Activated CD4-positive, alpha-beta T cell treated with anti-CD3 and anti-CD28 coated beads, Interleukin-2, amount 10 ng/mL, durations not matched to agents 7 days and 5 days (primary cell): ENCODE data around the gene TNFRSF18. TPM values are rescaled to one million over a fixed set of nuclear protein-coding genes. Genes with fewer than 3 reads are reported as not detected.
A peak's percentile ranks its signal among the peaks of the same experiment; 100 is the strongest.

Experiments used
- CTCF ChIA-PET: fragments of 350-600 bp; sonication (Branson Sonifier 250); formaldehyde crosslinking; loops from one replicate; lab custom pipeline; 2021; ENCODE audit warnings: antibody characterized with exemption; lab: Charles Lee
- POLR2A ChIA-PET: fragments of 350-600 bp; sonication (Branson Sonifier 250); formaldehyde crosslinking; loops from one replicate; lab custom pipeline; 2021; ENCODE audit warnings: antibody characterized with exemption; lab: Charles Lee
- DNase-seq: peaks from one replicate; pipeline ENCODE4 v3.0.0-alpha.2; 2020
- H3K27ac Mint-ChIP-seq: one replicate; pipeline ENCODE4 v1.8.0; 2021; ENCODE audit warnings: mild to moderate bottlenecking, moderate library complexity, mixed read lengths
- H3K27me3 Mint-ChIP-seq: one replicate; pipeline ENCODE4 v1.8.0; 2021; ENCODE audit warnings: mixed read lengths
- H3K36me3 Mint-ChIP-seq: one replicate; pipeline ENCODE4 v1.8.0; 2021; ENCODE audit warnings: low read depth, mixed read lengths
- H3K4me1 Mint-ChIP-seq: one replicate; pipeline ENCODE4 v1.8.0; 2021; ENCODE audit warnings: mixed read lengths
- H3K4me3 Mint-ChIP-seq: one replicate; pipeline ENCODE4 v1.8.0; 2021; ENCODE audit warnings: mild to moderate bottlenecking, moderate library complexity, mixed read lengths
- H3K9me3 Mint-ChIP-seq: one replicate; pipeline ENCODE4 v1.8.0; 2021; ENCODE audit warnings: mixed read lengths
- total RNA-seq, 2 experiments: library from RNA; stranded (reverse); gene quantifications; one replicate each; pipeline ENCODE4 v1.2.3, GENCODE V29; 2021

The TNFRSF18 gene
- total RNA-seq, 2 experiments from 2014 or later = 26.0 to 33.9 TPM

DNA sequence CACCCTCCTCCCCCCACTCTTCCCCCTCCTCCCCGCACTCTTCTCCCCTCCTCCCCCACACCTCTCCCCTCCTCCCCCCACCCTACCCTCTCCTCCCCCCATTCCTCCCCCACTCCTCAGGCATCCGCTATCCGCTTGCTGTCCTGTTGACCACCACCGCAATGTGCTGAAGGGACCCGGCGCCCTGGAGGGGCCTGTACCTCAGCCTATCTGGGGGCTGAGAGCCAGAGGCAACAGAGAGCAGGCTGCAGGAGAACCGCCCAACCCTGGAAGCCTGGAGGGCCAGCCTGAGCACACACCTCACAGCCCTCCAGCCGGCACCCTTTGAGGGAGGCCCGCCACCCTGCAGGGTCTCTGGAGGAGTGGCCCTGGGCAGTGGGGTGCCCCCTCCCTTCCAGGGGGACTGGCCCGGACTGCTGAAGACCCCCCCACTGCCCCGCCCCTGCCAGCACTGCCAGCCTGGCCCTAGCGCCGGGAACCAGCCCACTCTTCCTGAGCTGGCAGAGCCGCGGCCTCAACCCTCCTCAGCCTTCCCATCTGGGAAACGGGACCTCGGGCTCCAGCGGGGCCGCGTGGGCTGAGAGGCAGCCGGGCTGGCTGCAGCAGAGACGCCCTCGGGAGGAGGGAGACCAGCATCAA, 38.9 kb upstream of the TNFRSF18 start:
- peaks cover 5% of the 10 kb centered on the region for H3K27me3 Mint-ChIP-seq
- no peak for DNase-seq
- H3K9me3 Mint-ChIP-seq = no peaks in the 10 kb centered on the region
- H3K4me1 Mint-ChIP-seq = peaks cover 1% of the 10 kb centered on the region
- no peaks in the 10 kb centered on the region for H3K36me3 Mint-ChIP-seq
- ChIA-PET CTCF (no interaction called here), POLR2A (no interaction called here)
- no peak overlapping the region for H3K4me3 Mint-ChIP-seq
- no peak overlapping the region for H3K27ac Mint-ChIP-seq

DNA sequence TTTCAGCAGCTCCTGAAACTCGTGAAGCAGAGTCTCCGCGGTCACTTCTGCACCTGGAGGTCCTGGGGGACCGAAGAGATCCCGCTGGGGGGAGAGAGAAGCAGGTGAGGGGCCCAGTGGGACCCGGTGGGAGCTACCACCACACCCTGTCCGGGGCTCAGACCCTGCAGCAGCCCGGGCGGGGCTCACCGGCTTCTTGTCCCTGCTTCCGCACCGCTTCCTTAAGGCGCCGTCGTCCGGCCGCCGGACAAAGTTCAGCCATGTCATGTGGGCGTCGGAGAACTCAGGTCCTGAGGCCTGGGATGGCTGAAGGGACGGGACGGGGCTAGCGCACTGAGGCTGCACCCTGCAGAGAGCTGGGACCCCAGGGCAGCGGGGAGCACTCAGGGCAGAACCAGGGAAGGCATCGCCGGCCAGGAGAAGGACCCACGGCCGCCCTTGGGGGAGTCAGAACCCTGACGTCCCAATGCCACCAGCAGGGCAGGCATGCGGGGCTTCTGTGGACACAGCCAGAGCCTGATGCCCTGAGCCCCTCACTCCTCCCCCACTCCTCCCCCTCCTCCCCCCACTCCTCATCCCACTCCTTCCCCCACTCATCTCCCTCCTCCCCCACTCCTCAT, 37.9 kb upstream of the TNFRSF18 start:
- Mint-ChIP-seq H3K27me3 (peaks cover 5% of the 10 kb centered on the region), H3K4me3 (no peak overlapping the region), H3K27ac (no peak overlapping the region), H3K4me1 (no peaks in the 10 kb centered on the region), H3K9me3 (no peaks in the 10 kb centered on the region), H3K36me3 (no peaks in the 10 kb centered on the region)
- ChIA-PET CTCF (interaction anchor here (1.6 kb wide), 1 partner anchor 17 kb away, joined by 5 read pairs; no protein-coding TSS in a partner anchor), POLR2A (no interaction called here)
- no peak for DNase-seq

GRCh38 chr1:1243807-1244191, 37.4 kb upstream of the TNFRSF18 start:
- POLR2A ChIA-PET = no interaction called here
- CTCF ChIA-PET = interaction anchor here (0.6 to 1.6 kb wide), 2 partner anchors 17 to 30 kb away, joined by 3 to 5 read pairs; partner anchors contain the start of gene TNFRSF4
- peaks cover 5% of the 10 kb centered on the region for H3K27me3 Mint-ChIP-seq
- H3K4me1 Mint-ChIP-seq = no peaks in the 10 kb centered on the region
- DNase-seq = no peak
- no peaks in the 10 kb centered on the region for H3K36me3 Mint-ChIP-seq
- no peaks in the 10 kb centered on the region for H3K9me3 Mint-ChIP-seq
- H3K27ac Mint-ChIP-seq = no peak overlapping the region
- H3K4me3 Mint-ChIP-seq = no peak overlapping the region

GRCh38 chr1:1243266-1243660, 36.9 kb upstream of the TNFRSF18 start:
- ChIA-PET POLR2A (no interaction called here), CTCF (interaction anchor here (0.6 to 2.2 kb wide), 3 partner anchors 18 to 121 kb away, joined by 3 to 5 read pairs (median 5); partner anchors contain the start of gene TNFRSF4)
- no peak overlapping the region for H3K4me3 Mint-ChIP-seq
- H3K4me1 Mint-ChIP-seq = no peaks in the 10 kb centered on the region
- H3K36me3 Mint-ChIP-seq = no peaks in the 10 kb centered on the region
- DNase-seq = no peak
- no peaks in the 10 kb centered on the region for H3K9me3 Mint-ChIP-seq
- no peak overlapping the region for H3K27ac Mint-ChIP-seq
- H3K27me3 Mint-ChIP-seq = peaks cover 5% of the 10 kb centered on the region

- peaks cover 5% of the 10 kb centered on the region for H3K27me3 Mint-ChIP-seq
- ChIA-PET POLR2A (no interaction called here), CTCF (interaction anchor here (2.0 to 2.2 kb wide), 2 partner anchors 49 to 121 kb away, joined by 5 read pairs; no protein-coding TSS in a partner anchor)
- H3K4me3 Mint-ChIP-seq = no peak overlapping the region
- no peaks in the 10 kb centered on the region for H3K9me3 Mint-ChIP-seq
- H3K4me1 Mint-ChIP-seq = no peaks in the 10 kb centered on the region
- H3K27ac Mint-ChIP-seq = no peak overlapping the region
- no peaks in the 10 kb centered on the region for H3K36me3 Mint-ChIP-seq
- DNase-seq = no peak
These were observed 36.3 kb upstream of the TNFRSF18 start for GRCh38 chr1:1242461-1243265.

- Mint-ChIP-seq H3K36me3 (no peaks in the 10 kb centered on the region), H3K9me3 (no peaks in the 10 kb centered on the region), H3K27me3 (peaks cover 2% of the 10 kb centered on the region), H3K4me1 (no peaks in the 10 kb centered on the region), H3K27ac (no peak overlapping the region), H3K4me3 (no peak overlapping the region)
- no peak for DNase-seq
- ChIA-PET POLR2A (no interaction called here), CTCF (interaction anchor here (0.6 to 2.2 kb wide), 3 partner anchors 36 to 120 kb away, joined by 4 to 5 read pairs (median 5); no protein-coding TSS in a partner anchor)
These were observed 35.3 kb upstream of the TNFRSF18 start for GRCh38 chr1:1241588-1242219.

- Mint-ChIP-seq H3K9me3 (no peaks in the 10 kb centered on the region), H3K36me3 (no peaks in the 10 kb centered on the region), H3K27ac (no peak overlapping the region), H3K27me3 (peaks cover 2% of the 10 kb centered on the region), H3K4me3 (no peak overlapping the region), H3K4me1 (no peaks in the 10 kb centered on the region)
- ChIA-PET CTCF (interaction anchor here (0.6 to 2.2 kb wide), 3 partner anchors 35 to 119 kb away, joined by 4 to 5 read pairs (median 5); no protein-coding TSS in a partner anchor), POLR2A (no interaction called here)
- DNase-seq = no peak
These were observed 34.6 kb upstream of the TNFRSF18 start for GRCh38 chr1:1240822-1241587.

- ChIA-PET POLR2A (no interaction called here), CTCF (interaction anchor here (1.0 kb wide), 2 partner anchors 45 to 118 kb away, joined by 3 to 4 read pairs; no protein-coding TSS in a partner anchor)
- H3K36me3 Mint-ChIP-seq = no peaks in the 10 kb centered on the region
- H3K9me3 Mint-ChIP-seq = no peaks in the 10 kb centered on the region
- no peak for DNase-seq
- H3K4me1 Mint-ChIP-seq = no peaks in the 10 kb centered on the region
- H3K27me3 Mint-ChIP-seq = no peaks in the 10 kb centered on the region
- H3K27ac Mint-ChIP-seq = no peak overlapping the region
- H3K4me3 Mint-ChIP-seq = no peak overlapping the region
These were observed 33.9 kb upstream of the TNFRSF18 start for GRCh38 chr1:1240348-1240732.

DNA sequence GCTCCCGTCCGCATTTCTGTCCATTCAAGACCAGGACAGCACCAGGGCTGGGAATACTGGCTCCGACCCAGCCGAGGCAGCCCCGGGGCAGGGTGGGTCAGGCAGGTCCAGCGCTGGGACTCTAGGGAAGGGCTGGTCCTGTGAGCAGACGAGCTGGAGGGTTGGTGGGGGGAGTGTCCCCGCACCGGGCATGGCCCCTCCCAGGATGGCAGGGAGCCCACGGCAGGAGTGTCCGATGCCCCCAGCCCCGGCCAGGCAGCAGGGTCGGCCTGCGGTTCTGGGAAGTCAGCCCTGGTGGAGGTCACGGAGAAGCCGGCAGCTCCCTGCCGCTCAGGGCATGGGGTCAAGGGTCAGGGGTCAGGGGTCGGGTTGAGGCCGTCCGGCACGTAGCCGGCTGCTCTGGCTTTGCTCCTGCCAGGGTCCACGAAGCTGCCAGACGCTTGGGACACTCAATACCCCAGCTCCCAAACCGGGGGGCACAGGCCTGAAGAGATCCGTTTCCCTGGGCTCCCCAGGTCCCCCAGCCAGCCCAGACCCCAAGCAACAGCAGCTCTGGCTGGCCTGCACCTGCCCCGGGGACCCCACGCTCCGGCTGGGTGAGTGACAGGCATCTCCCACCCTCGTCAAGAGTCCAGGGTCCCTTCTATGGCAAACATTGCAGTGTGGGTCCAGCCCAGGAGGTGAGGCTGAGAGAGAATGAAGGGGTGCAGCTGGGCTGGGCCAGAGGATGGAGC, 33.4 kb upstream of the TNFRSF18 start:
- DNase-seq = no peak
- ChIA-PET POLR2A (no interaction called here), CTCF (interaction anchor here (0.8 to 1.0 kb wide), 3 partner anchors 46 to 300 kb away, joined by 3 to 4 read pairs (median 3); no protein-coding TSS in a partner anchor)
- H3K4me3 Mint-ChIP-seq = no peak overlapping the region
- no peak overlapping the region for H3K27ac Mint-ChIP-seq
- no peaks in the 10 kb centered on the region for H3K36me3 Mint-ChIP-seq
- no peaks in the 10 kb centered on the region for H3K9me3 Mint-ChIP-seq
- no peaks in the 10 kb centered on the region for H3K27me3 Mint-ChIP-seq
- no peaks in the 10 kb centered on the region for H3K4me1 Mint-ChIP-seq

DNA sequence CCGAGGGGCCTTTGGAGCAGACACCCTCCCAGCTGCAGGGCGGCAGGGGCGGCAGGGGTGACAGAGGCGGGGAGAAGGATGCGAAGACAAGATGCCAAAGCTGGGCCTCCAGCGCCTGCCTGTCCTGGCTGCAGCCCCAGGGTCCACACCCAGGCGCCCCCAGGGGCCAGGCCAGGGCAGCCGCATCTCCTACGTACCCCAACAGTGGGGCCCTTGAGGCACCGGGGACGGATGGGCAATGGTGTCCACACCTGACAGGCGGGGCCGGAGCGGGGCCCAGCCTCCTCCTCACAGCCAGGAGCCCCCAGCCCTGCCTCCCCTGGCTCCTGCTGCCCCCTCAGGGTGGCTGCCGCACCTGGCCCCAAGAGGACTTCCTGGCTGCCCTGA, 32.8 kb upstream of the TNFRSF18 start:
- DNase-seq = no peak
- Mint-ChIP-seq H3K36me3 (peaks cover 2% of the 10 kb centered on the region), H3K4me1 (peaks cover 5% of the 10 kb centered on the region), H3K4me3 (no peak overlapping the region), H3K27me3 (no peaks in the 10 kb centered on the region), H3K27ac (no peak overlapping the region), H3K9me3 (no peaks in the 10 kb centered on the region)
- POLR2A ChIA-PET = no interaction called here
- CTCF ChIA-PET = interaction anchor here (0.8 to 1.0 kb wide), 3 partner anchors 46 to 299 kb away, joined by 3 to 4 read pairs (median 3); no protein-coding TSS in a partner anchor

DNA sequence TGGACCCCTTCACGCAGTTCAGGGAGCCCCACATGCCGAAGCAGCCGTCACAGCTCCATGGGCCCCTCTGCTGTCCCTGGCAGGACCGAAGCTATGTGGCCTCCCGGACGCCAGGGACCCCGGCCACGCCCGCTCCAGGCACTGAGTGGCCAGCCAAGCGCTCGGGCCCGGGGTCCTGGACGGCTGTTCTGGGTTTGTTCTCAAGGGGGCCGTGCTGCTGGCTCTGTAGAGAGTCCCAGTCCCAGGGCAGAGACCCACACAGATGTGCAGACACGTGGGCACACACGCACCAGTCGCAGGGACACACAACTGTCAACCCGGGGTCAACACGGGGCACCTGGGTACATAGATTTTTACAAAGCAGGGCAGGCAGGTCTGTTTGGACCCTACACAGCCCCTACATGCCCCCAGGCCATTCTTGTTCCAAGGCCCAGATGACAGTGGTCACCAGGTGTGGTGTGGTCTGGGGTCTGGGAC, 32.3 kb upstream of the TNFRSF18 start:
- DNase-seq = no peak
- H3K36me3 Mint-ChIP-seq = peaks cover 2% of the 10 kb centered on the region
- ChIA-PET POLR2A (no interaction called here), CTCF (no interaction called here)
- peaks cover 10% of the 10 kb centered on the region for H3K4me1 Mint-ChIP-seq
- no peak overlapping the region for H3K4me3 Mint-ChIP-seq
- no peaks in the 10 kb centered on the region for H3K27me3 Mint-ChIP-seq
- H3K27ac Mint-ChIP-seq = peak overlapping the region; percentile 54
- H3K9me3 Mint-ChIP-seq = no peaks in the 10 kb centered on the region
